Caco-2 (cell line): ENCODE results near the gene METTL25B. TPM values are rescaled to one million over a fixed set of nuclear protein-coding genes. Genes with fewer than 3 reads are reported as not detected.

ENCODE experiments used
- BruUV-seq: library from RNA; stranded (reverse); fragments of 400-500 nt; replicated peaks from 2 replicates; lab custom pipeline; 2021; lab: Mats Ljungman, UMichigan
- CTCF ChIA-PET: fragments of 300-600 bp; sonication (Branson Sonifier 250); formaldehyde crosslinking; loops from one replicate; lab custom pipeline; 2022; ENCODE audit warnings: antibody characterized with exemption; lab: Charles Lee
- POLR2A ChIA-PET: fragments of 300-600 bp; sonication (Branson Sonifier 250); formaldehyde crosslinking; loops from one replicate; lab custom pipeline; 2022; ENCODE audit warnings: antibody characterized with exemption; lab: Charles Lee
- DNase-seq, 2 experiments: peaks; one replicate each; pipeline versions ENCODE4 v3.0.0 to v3.0.0-alpha.2; 2020 to 2022
- H3K27me3 ChIP-seq: replicated peaks from 2 replicates; pipeline ENCODE4 v1.6.0; 2011; ENCODE audit warnings: low read length; ENCODE audit not compliant: control insufficient read depth, insufficient read depth
- H3K36me3 ChIP-seq: 2 replicates; pipeline ENCODE4 v1.5.1; 2011; ENCODE audit warnings: low read length; ENCODE audit not compliant: control insufficient read depth, insufficient read depth
- H3K4me1 ChIP-seq: fragments of 250-450 bp; sonication (Bioruptor Pico); 2 replicates; pipeline ENCODE4 v1.5.1; 2020; ENCODE audit warnings: mild to moderate bottlenecking
- H3K4me3 ChIP-seq: 2 replicates; pipeline ENCODE4 v1.5.1; 2011; ENCODE audit warnings: low read depth, mild to moderate bottlenecking, control low read depth, low read length
- H3K9me3 ChIP-seq: fragments of 250-450 bp; sonication (Bioruptor Pico); 2 replicates; pipeline ENCODE4 v1.5.1; 2020; ENCODE audit warnings: mild to moderate bottlenecking, moderate library complexity
- H3K27ac Mint-ChIP-seq: one replicate; pipeline ENCODE4 v1.8.0; 2022; ENCODE audit warnings: mixed read lengths; ENCODE audit not compliant: unreplicated experiment
- H3K27me3 Mint-ChIP-seq: one replicate; pipeline ENCODE4 v1.8.0; 2022; ENCODE audit warnings: mixed read lengths; ENCODE audit not compliant: insufficient read depth, unreplicated experiment
- H3K36me3 Mint-ChIP-seq: one replicate; pipeline ENCODE4 v1.8.0; 2022; ENCODE audit warnings: mild to moderate bottlenecking, mixed read lengths; ENCODE audit not compliant: insufficient read depth, unreplicated experiment
- H3K4me1 Mint-ChIP-seq: one replicate; pipeline ENCODE4 v1.8.0; 2022; ENCODE audit warnings: low read depth, mixed read lengths; ENCODE audit not compliant: unreplicated experiment
- H3K4me3 Mint-ChIP-seq: one replicate; pipeline ENCODE4 v1.8.0; 2022; ENCODE audit warnings: mild to moderate bottlenecking, moderate library complexity, mixed read lengths; ENCODE audit not compliant: unreplicated experiment
- H3K9me3 Mint-ChIP-seq: one replicate; pipeline ENCODE4 v1.8.0; 2022; ENCODE audit warnings: mixed read lengths; ENCODE audit not compliant: unreplicated experiment
- CTCF ChIP-seq, 2 experiments: fragments of 200-600 bp in 1 of 2; IDR thresholded peaks; 1 replicate in 1 of 2; 2 replicates in 1 of 2; pipeline versions ENCODE4 v1.5.1 to v1.8.0; 2011 to 2022; ENCODE audit warnings: antibody characterized with exemption in 1 of 2, control low read depth in 1 of 2, inconsistent platforms in 1 of 2, low read depth in 1 of 2, low read length in 1 of 2, mild to moderate bottlenecking in 1 of 2, moderate library complexity in 1 of 2; ENCODE audit not compliant: insufficient read depth in 1 of 2, severe bottlenecking in 1 of 2, unreplicated experiment in 1 of 2
- intact Hi-C: fragments of 100-400 bp; cut with micrococcal nuclease; formaldehyde crosslinking; loops from one replicate; pipeline ENCODE4 v1.10.0; 2022; ENCODE audit not compliant: unreplicated experiment
- total RNA-seq: library from RNA; stranded (reverse); gene quantifications from 2 replicates; pipeline ENCODE4 v1.2.3, GENCODE V29; 2022

Gene METTL25B
- total RNA-seq, 1 experiment from 2014 or later: 26.6 TPM

- BruUV-seq: no TSS peak
- peaks cover 10% of the 10 kb centered on the region for H3K4me1 Mint-ChIP-seq
- no peak overlapping the region for H3K4me3 ChIP-seq
- H3K4me1 ChIP-seq: peaks cover 21% of the 10 kb centered on the region
- no peak overlapping the region for H3K4me3 Mint-ChIP-seq
- intact Hi-C loops: no loop called here
- no peaks in the 10 kb centered on the region for H3K27me3 ChIP-seq
- peaks cover 8% of the 10 kb centered on the region for H3K36me3 Mint-ChIP-seq
- no peaks in the 10 kb centered on the region for H3K9me3 ChIP-seq
- no peak for TF ChIP-seq CTCF (IDR thresholded peaks at IDR 0.05; ENCODE audit: insufficient read depth in 1 of 2, low read depth in 1 of 2, low read length in 1 of 2, severe bottlenecking in 1 of 2, unreplicated experiment in 1 of 2)
- no peak for DNase-seq
- no peak overlapping the region for H3K27ac Mint-ChIP-seq
- H3K9me3 Mint-ChIP-seq: no peaks in the 10 kb centered on the region
- no peaks in the 10 kb centered on the region for H3K27me3 Mint-ChIP-seq
- peaks cover 1% of the 10 kb centered on the region for H3K36me3 ChIP-seq
- ChIA-PET POLR2A (no interaction called here), CTCF (interaction anchor here (0.5 kb wide), 2 partner anchors 9 to 23 kb away, joined by 3 read pairs; no protein-coding TSS in a partner anchor)
Measured at GRCh38 chr1:156697481-156697880, 30.8 kb upstream of the METTL25B start.

GRCh38 chr1:156698995-156699394 is 29.3 kb upstream of the METTL25B start:
- TF ChIP-seq CTCF (IDR thresholded peaks at IDR 0.05; ENCODE audit: insufficient read depth in 1 of 2, low read depth in 1 of 2, low read length in 1 of 2, severe bottlenecking in 1 of 2, unreplicated experiment in 1 of 2): no peak
- peaks cover 8% of the 10 kb centered on the region for H3K36me3 Mint-ChIP-seq
- BruUV-seq: no TSS peak

GRCh38 chr1:156700736-156701531 is 27.3 kb upstream of the METTL25B start:
- H3K4me1 ChIP-seq: peaks cover 7% of the 10 kb centered on the region
- H3K4me1 Mint-ChIP-seq: peaks cover 8% of the 10 kb centered on the region
- no peaks in the 10 kb centered on the region for H3K27me3 Mint-ChIP-seq
- no peaks in the 10 kb centered on the region for H3K27me3 ChIP-seq
- ChIA-PET CTCF (interaction anchor here (0.6 to 7.3 kb wide), 5 partner anchors 9 to 74 kb away, joined by 3 to 190 read pairs (median 5); no protein-coding TSS in a partner anchor), POLR2A (interaction anchor here (0.6 kb wide), 1 partner anchor 87 kb away, joined by 4 read pairs; no protein-coding TSS in a partner anchor)
- H3K27ac Mint-ChIP-seq: no peak overlapping the region
- H3K4me3 ChIP-seq: no peak overlapping the region
- no peak overlapping the region for H3K4me3 Mint-ChIP-seq
- intact Hi-C loops: no loop called here
- H3K9me3 ChIP-seq: no peaks in the 10 kb centered on the region
- BruUV-seq: no TSS peak
- peaks cover 1% of the 10 kb centered on the region for H3K36me3 ChIP-seq
- no peak for DNase-seq
- TF ChIP-seq CTCF (IDR thresholded peaks at IDR 0.05; ENCODE audit: insufficient read depth in 1 of 2, low read depth in 1 of 2, low read length in 1 of 2, severe bottlenecking in 1 of 2, unreplicated experiment in 1 of 2): no peak
- peaks cover 9% of the 10 kb centered on the region for H3K36me3 Mint-ChIP-seq
- no peaks in the 10 kb centered on the region for H3K9me3 Mint-ChIP-seq

More at GRCh38 chr1:156698995-156699394, 29.3 kb upstream of the METTL25B start:
- H3K27me3 Mint-ChIP-seq: no peaks in the 10 kb centered on the region
- H3K4me3 Mint-ChIP-seq: no peak overlapping the region
- H3K27me3 ChIP-seq: no peaks in the 10 kb centered on the region
- H3K9me3 ChIP-seq: no peaks in the 10 kb centered on the region
- peaks cover 2% of the 10 kb centered on the region for H3K4me1 Mint-ChIP-seq
- intact Hi-C loops: no loop called here
- no peak for DNase-seq
- CTCF ChIA-PET: interaction anchor here (1.6 kb wide), 1 partner anchor 9 kb away, joined by 7 read pairs; no protein-coding TSS in a partner anchor
- POLR2A ChIA-PET: no interaction called here
- no peaks in the 10 kb centered on the region for H3K9me3 Mint-ChIP-seq
- peaks cover 1% of the 10 kb centered on the region for H3K36me3 ChIP-seq
- no peak overlapping the region for H3K27ac Mint-ChIP-seq
- H3K4me1 ChIP-seq: peaks cover 6% of the 10 kb centered on the region
- no peak overlapping the region for H3K4me3 ChIP-seq
